ENCODE results near the gene BCL2A1.
"Not testable (repeated sequence)": the region's sequence is repeated elsewhere in the genome, so short reads cannot be mapped to it uniquely, and the experiment has no call there.

DNA sequence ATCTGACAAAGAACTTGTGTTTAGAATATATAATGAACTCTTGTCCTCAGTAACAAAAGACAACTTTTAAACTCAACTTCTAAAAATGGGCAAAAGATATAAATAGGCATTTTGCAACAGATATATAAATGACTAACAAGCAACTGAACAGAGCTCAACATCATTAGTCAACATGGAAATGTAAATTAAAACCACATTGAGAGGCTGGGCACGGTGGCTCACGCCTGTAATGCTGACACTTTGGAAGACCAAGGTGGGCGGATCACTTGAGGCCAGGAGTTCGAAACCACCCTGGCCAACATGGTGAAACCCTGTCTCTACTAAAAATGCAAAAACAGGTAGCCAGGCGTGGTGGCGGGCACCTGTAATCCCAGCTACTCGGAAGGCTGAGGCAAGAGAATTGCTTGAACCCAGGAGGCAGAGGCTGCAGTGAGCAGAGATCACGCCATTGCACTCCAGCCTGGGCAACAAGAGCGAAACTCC, 40.1 kb upstream of the BCL2A1 start:
- not testable (repeated sequence) for TF ChIP-seq CTCF (conservative IDR thresholded peaks at IDR 0.05; ENCODE audit: low read depth, low read length); POLR2A (IDR thresholded peaks at IDR 0.05; ENCODE audit: low read depth, low read length); RAD21 (IDR thresholded peaks at IDR 0.05; ENCODE audit: low read length); SMC3 (IDR thresholded peaks at IDR 0.05; ENCODE audit: low read depth, low read length); RFX5 (IDR thresholded peaks at IDR 0.05; ENCODE audit: low read depth, low read length); CHD1 (IDR thresholded peaks at IDR 0.05; ENCODE audit: low read depth, low read length)

Data from IMR-90 (cell line).